ENCODE measurements around the gene PCBP3. TPM values are rescaled to one million over a fixed set of nuclear protein-coding genes. Genes with fewer than 3 reads are reported as not detected.

PCBP3 gene
- total and polyA plus RNA-seq, 2 of the 8 experiments (the other 6 are each of a cell fraction or from before 2014, with no cell fraction given): 3.5 to 6.3 TPM

GRCh38 chr21:45972716-45973474 lies 329.4 kb downstream of the PCBP3 start:
- H4K20me1 ChIP-seq (replicated peaks in 1 of 2; ENCODE audit: control insufficient read depth in 1 of 2, insufficient read depth in 2 of 2, low read length in 2 of 2): no peaks in the 10 kb centered on the region
- FAIRE-seq: no peak
- TF ChIP-seq KDM1A (IDR thresholded peaks at IDR 0.05; ENCODE audit: borderline replicate concordance, low read length) (no peak), CHD2 (IDR thresholded peaks at IDR 0.05; ENCODE audit: low read length) (no peak), GTF2F1 (IDR thresholded peaks at IDR 0.05; ENCODE audit: borderline replicate concordance, low read depth, low read length) (no peak), KDM5A (IDR thresholded peaks at IDR 0.05; ENCODE audit: low read length) (no peak), GABPA (IDR thresholded peaks at IDR 0.05; ENCODE audit: borderline replicate concordance, insufficient read depth, low read length) (peak; percentile 57; the same call in 1 of the 2 replicates), JUN (IDR thresholded peaks at IDR 0.05; ENCODE audit: low read depth, low read length) (no peak), CHD1 (IDR thresholded peaks at IDR 0.05; ENCODE audit: low read depth, low read length) (no peak), BRCA1 (IDR thresholded peaks at IDR 0.05; ENCODE audit: low read depth, low read length) (no peak), HDAC6 (IDR thresholded peaks at IDR 0.05; ENCODE audit: low read depth, low read length) (no peak), POU5F1 (IDR thresholded peaks at IDR 0.05; ENCODE audit: low read depth, low read length) (no peak), NRF1 (IDR thresholded peaks at IDR 0.05; ENCODE audit: low read depth, low read length) (no peak), POLR2AphosphoS5 (IDR thresholded peaks at IDR 0.05; ENCODE audit: low read depth, low read length) (no peak)

More at GRCh38 chr21:45972716-45973474, 329.4 kb downstream of the PCBP3 start:
- Histone ChIP-seq H2BK12ac (ENCODE audit: low read depth, low read length) (0 out of 2 replicates have a peak overlapping the region, but pooled peaks have one; percentile 9), H3K4ac (replicated peaks; ENCODE audit: insufficient read length, low read depth, low read length) (peak overlapping the region; percentile 53), H3K9me3 (ENCODE audit: insufficient read depth in 2 of 2, low read depth in 1 of 2, low read length in 1 of 2) (no peaks in the 10 kb centered on the region), H3K4me2 (ENCODE audit: insufficient read depth in 1 of 2, low read depth in 2 of 2, low read length in 2 of 2) (peak overlapping the region; percentile 97), H2BK120ac (replicated peaks; ENCODE audit: low read depth, low read length) (peak overlapping the region; percentile 83), H2BK20ac (ENCODE audit: low read length) (no peak overlapping the region), H3K23me2 (ENCODE audit: low read depth, low read length) (peaks cover 26% of the 10 kb centered on the region; the same call in 1 of the 2 replicates), H2AFZ (ENCODE audit: low read length) (0 out of 2 replicates have a peak overlapping the region, but pooled peaks have one; percentile 42), H3K56ac (replicated peaks; ENCODE audit: insufficient read length, low read depth, low read length) (peak overlapping the region; percentile 16), H4K91ac (replicated peaks; ENCODE audit: insufficient read length, low read length) (peak overlapping the region; percentile 85), H3K9ac (replicated peaks in 1 of 4; ENCODE audit: extremely low read depth in 1 of 4, low read depth in 3 of 4, low read length in 3 of 4) (peak overlapping the region in 1 of 4 experiments; percentile 1; a peak in 1 of 7 replicates), H2BK15ac (ENCODE audit: low read length) (peak overlapping the region; percentile 61; the same call in 1 of the 2 replicates), H3K36me3 (ENCODE audit: control insufficient read depth in 2 of 4, insufficient read depth in 4 of 4, low read length in 3 of 4) (no peaks in the 10 kb centered on the region), H3K23ac (ENCODE audit: insufficient read length) (no peak overlapping the region), H3K18ac (ENCODE audit: extremely low read depth, low read length) (peak overlapping the region; percentile 78), H3K79me1 (ENCODE audit: low read depth, low read length) (no peaks in the 10 kb centered on the region), H3K27ac (ENCODE audit: low read depth, low read length) (no peak overlapping the region), H3K4me1 (replicated peaks in 1 of 4; ENCODE audit: control insufficient read depth in 3 of 4, insufficient read depth in 4 of 4, low read length in 3 of 4) (peaks cover 0 to 25% (median 17%) of the 10 kb centered on the region in 4 experiments; a peak in 6 of 7 replicates), H4K8ac (ENCODE audit: extremely low read depth, insufficient read depth, low read length) (peak overlapping the region; percentile 40), H4K5ac (ENCODE audit: insufficient read length, low read depth, low read length) (peak overlapping the region; percentile 49), H2BK5ac (ENCODE audit: low read depth, low read length) (peak overlapping the region; percentile 75; the same call in 1 of the 2 replicates), H3K14ac (ENCODE audit: insufficient read length) (no peak overlapping the region), H3K79me2 (ENCODE audit: control insufficient read depth in 1 of 2, insufficient read depth in 2 of 2, low read length in 2 of 2) (no peaks in the 10 kb centered on the region), H2AK5ac (ENCODE audit: low read depth, low read length) (no peak overlapping the region), H3K27me3 (replicated peaks in 1 of 4; ENCODE audit: control insufficient read depth in 3 of 4, extremely low read depth in 1 of 4, insufficient read depth in 3 of 4, low read length in 3 of 4) (peaks cover 0 to 23% (median 11%) of the 10 kb centered on the region in 4 experiments; a peak in 4 of 7 replicates), H3K4me3 (ENCODE audit: extremely low read depth in 1 of 4, insufficient read depth in 2 of 4, low read depth in 3 of 4, low read length in 4 of 4) (peak overlapping the region; percentile 42 to 71 (median 60))
- DNase-seq (ENCODE audit: low read depth in 1 of 2, low spot score in 2 of 2): peak in 1 of 2 experiments; percentile 71
- ChIA-PET CTCF (ENCODE audit: partially characterized antibody) (interaction anchor here (0.5 to 5.2 kb wide), 19 partner anchors 9 to 274 kb away, joined by 3 to 47 read pairs (median 4); partner anchors contain the start of gene COL6A1), POLR2A (ENCODE audit: partially characterized antibody) (interaction anchor here (0.9 to 1.0 kb wide), 2 partner anchors 23 to 79 kb away, joined by 3 to 4 read pairs; no protein-coding TSS in a partner anchor)
- 3% methylated on average over 49 of the region's 58 CpGs; no CpG with 5 or more reads in 1 of the 2 experiments for WGBS, 2 experiments (ENCODE audit: extremely low coverage in 1 of 2, insufficient coverage in 1 of 2, insufficient read length in 1 of 2, insufficient replicate concordance in 2 of 2, low coverage in 1 of 2, low lambda C conversion rate in 2 of 2, missing lambda C conversion rate in 1 of 2)
